GM23338 (cell line): Measurements from ENCODE around the gene NRXN2.

Experiments
- CREB1 ChIP-seq: fragments of 250-450 bp; sonication (Bioruptor Pico); IDR thresholded peaks from 2 replicates; pipeline ENCODE4 v1.5.0; 2020; ENCODE audit warnings: low read depth, mild to moderate bottlenecking, moderate library complexity
- EZH2 ChIP-seq: fragments of 200-600 bp; sonication (generic); IDR thresholded peaks from one replicate; pipeline ENCODE4 v1.8.0; 2017; ENCODE audit warnings: antibody characterized with exemption, mild to moderate bottlenecking, low read depth; ENCODE audit not compliant: unreplicated experiment
- EZH2phosphoT487 ChIP-seq: fragments of 200-600 bp; sonication (generic); IDR thresholded peaks from one replicate; pipeline ENCODE4 v1.8.1; 2018; ENCODE audit warnings: antibody characterized with exemption; ENCODE audit not compliant: unreplicated experiment
- POLR2AphosphoS5 ChIP-seq: IDR thresholded peaks from 2 replicates; pipeline ENCODE4 v1.6.1; 2016; ENCODE audit warnings: antibody characterized with exemption, low read depth
- REST ChIP-seq: IDR thresholded peaks from one replicate; pipeline ENCODE4 v1.6.1; 2018; ENCODE audit warnings: antibody characterized with exemption; ENCODE audit not compliant: unreplicated experiment
- TF ChIP-seq, protein P1 (sequence below), 2 experiments: fragments of 200-600 bp in 1 of 2; sonication (generic) in 1 of 2; conservative IDR thresholded peaks; 2 replicates each; pipeline versions ENCODE4 v1.5.1 to v1.6.1; 2016 to 2017; ENCODE audit warnings: antibody characterized with exemption in 2 of 2, low read depth in 2 of 2, mild to moderate bottlenecking in 2 of 2, moderate library complexity in 1 of 2

DNA sequence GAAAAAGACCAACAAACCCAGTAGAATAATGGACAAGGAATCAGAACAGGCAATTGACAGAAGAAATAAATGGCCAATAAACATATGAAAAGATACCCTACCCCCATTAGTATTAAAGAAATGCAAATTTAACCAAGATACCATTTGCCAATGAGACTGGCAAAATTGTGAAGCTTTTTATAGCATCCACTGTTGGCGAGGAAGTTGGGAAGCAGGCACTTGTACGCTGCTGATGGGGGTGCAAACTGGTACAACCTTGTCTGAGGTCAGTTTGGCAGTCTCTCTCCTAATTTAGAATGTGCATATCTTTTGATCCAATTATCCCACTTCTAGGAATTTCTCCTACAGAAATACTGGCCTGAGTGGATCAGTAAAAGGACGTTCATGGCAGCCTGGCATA, 8.6 kb upstream of the NRXN2 start:
- TF ChIP-seq, protein P1, sequence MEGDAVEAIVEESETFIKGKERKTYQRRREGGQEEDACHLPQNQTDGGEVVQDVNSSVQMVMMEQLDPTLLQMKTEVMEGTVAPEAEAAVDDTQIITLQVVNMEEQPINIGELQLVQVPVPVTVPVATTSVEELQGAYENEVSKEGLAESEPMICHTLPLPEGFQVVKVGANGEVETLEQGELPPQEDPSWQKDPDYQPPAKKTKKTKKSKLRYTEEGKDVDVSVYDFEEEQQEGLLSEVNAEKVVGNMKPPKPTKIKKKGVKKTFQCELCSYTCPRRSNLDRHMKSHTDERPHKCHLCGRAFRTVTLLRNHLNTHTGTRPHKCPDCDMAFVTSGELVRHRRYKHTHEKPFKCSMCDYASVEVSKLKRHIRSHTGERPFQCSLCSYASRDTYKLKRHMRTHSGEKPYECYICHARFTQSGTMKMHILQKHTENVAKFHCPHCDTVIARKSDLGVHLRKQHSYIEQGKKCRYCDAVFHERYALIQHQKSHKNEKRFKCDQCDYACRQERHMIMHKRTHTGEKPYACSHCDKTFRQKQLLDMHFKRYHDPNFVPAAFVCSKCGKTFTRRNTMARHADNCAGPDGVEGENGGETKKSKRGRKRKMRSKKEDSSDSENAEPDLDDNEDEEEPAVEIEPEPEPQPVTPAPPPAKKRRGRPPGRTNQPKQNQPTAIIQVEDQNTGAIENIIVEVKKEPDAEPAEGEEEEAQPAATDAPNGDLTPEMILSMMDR (conservative IDR thresholded peaks at IDR 0.05; ENCODE audit: low read depth in 2 of 2) = no peak
- TF ChIP-seq EZH2phosphoT487 = no peak
- TF ChIP-seq EZH2 = no peak
- TF ChIP-seq POLR2AphosphoS5 = no peak
- TF ChIP-seq REST = no peak
- no peak for TF ChIP-seq CREB1 (CRISPR knock-in tag)
